DND-41 (cell line): ENCODE data around the gene OGFR.

Experiments used
- CTCF ChIP-seq: IDR thresholded peaks from 2 replicates; pipeline ENCODE4 v1.5.1; 2012; ENCODE audit warnings: borderline replicate concordance, low read length, moderate library complexity, mild to moderate bottlenecking; ENCODE audit not compliant: poor library complexity, severe bottlenecking; ENCODE audit errors: extremely low read depth
- EZH2 ChIP-seq: IDR thresholded peaks from 3 replicates; pipeline ENCODE4 v1.6.1; 2012; ENCODE audit warnings: borderline replicate concordance, low read depth, mild to moderate bottlenecking, moderate library complexity, low read length, inconsistent platforms; ENCODE audit not compliant: severe bottlenecking

- TF ChIP-seq CTCF (no peak), EZH2 (no peak)
Measured at GRCh38 chr20:62822239-62822787, 17.7 kb downstream of the OGFR start.
